WI38 (cell line): ENCODE data around the gene PIK3C3.

Source experiments
- H3K4me3 ChIP-seq: 2 replicates; pipeline ENCODE4 v1.5.1; 2011; ENCODE audit warnings: low read depth, mild to moderate bottlenecking, control low read depth, low read length
- TF ChIP-seq, protein P1 (sequence below): IDR thresholded peaks from 2 replicates; pipeline ENCODE4 v1.5.1; 2012; ENCODE audit warnings: low read depth, mild to moderate bottlenecking, control low read depth, low read length

Gene PIK3C3

GRCh38 chr18:41923446-41923845 is 31.6 kb upstream of the PIK3C3 start:
- no peak overlapping the region for H3K4me3 ChIP-seq
- TF ChIP-seq, protein P1, sequence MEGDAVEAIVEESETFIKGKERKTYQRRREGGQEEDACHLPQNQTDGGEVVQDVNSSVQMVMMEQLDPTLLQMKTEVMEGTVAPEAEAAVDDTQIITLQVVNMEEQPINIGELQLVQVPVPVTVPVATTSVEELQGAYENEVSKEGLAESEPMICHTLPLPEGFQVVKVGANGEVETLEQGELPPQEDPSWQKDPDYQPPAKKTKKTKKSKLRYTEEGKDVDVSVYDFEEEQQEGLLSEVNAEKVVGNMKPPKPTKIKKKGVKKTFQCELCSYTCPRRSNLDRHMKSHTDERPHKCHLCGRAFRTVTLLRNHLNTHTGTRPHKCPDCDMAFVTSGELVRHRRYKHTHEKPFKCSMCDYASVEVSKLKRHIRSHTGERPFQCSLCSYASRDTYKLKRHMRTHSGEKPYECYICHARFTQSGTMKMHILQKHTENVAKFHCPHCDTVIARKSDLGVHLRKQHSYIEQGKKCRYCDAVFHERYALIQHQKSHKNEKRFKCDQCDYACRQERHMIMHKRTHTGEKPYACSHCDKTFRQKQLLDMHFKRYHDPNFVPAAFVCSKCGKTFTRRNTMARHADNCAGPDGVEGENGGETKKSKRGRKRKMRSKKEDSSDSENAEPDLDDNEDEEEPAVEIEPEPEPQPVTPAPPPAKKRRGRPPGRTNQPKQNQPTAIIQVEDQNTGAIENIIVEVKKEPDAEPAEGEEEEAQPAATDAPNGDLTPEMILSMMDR: no peak

GRCh38 chr18:41928581-41928980 is 26.5 kb upstream of the PIK3C3 start:
- no peak overlapping the region for H3K4me3 ChIP-seq
- TF ChIP-seq, protein P1: no peak

- TF ChIP-seq, protein P1: no peak
- no peak overlapping the region for H3K4me3 ChIP-seq
These were observed 22.1 kb upstream of the PIK3C3 start for GRCh38 chr18:41932899-41933298.

DNA sequence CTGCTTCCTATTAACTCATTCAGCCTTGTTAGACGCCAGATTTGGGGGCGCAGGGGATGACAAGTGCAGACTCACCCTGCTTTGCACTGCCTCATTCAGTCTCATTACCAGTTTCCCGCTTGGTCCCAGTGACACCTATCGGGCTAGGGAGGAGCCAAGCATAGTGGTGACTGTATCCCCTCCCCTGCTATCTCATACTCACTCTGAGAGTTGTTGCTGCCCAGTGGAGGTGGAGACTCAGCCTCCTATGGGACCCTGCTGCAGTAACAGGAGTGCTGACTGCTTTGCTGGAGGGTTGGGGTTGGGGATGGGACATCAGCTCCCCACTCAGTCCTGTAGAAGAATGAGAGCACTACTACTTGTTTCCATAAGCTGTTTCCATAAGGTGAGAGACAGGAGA is 21.3 kb upstream of the PIK3C3 start:
- TF ChIP-seq, protein P1: no peak
- H3K4me3 ChIP-seq: no peak overlapping the region

DNA sequence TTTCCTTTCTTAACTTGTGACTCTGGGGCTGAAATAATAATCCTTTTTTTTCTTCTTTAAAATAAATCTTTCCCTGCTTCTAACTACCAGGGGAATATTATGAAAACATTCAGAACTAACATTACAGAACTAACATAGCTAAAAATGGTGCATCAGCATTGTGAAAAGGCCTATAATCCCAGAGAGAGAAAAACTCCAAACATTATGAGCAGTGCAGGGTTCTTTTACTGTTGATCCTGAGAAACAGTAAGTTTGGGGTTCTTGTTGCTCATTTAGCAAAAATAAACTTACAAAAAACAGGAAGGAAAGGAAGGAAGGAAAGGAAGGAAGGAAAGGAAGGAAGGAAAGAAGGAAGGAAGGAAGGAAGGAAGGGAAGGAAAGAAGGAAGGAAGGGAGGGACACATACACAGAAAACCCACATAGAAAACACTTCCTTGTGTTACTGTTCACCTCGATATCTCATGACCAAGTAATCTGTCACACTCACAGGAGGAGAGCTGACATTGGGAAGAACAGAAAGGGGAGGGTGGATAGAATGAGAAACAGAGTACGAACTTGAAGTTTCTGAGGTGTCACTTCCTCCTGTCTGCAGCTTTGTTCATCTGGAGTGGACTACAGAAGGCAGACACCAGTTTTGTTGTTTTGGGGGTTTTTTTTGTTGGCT is 18.4 kb upstream of the PIK3C3 start:
- no peak overlapping the region for H3K4me3 ChIP-seq
- TF ChIP-seq, protein P1: no peak

DNA sequence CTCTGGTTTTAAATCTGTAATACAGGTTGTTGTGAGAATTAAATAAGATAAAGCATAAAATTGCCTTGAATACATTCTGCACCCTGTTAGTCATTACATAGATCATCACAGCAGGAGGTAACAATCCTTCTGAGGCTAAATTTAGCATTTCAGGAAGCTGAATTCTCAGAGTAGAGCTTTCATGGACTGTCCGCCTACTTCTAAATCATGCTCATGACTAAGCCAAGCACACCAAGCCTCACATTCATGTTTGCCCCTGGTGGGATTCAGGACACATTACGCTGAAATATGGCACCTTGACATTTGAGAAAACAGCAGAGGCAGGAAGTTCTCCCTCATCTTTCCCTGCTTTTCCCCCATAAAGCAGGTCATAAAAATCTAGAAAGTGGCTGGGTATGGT is 16.6 kb upstream of the PIK3C3 start:
- H3K4me3 ChIP-seq: no peak overlapping the region
- TF ChIP-seq, protein P1: no peak

DNA sequence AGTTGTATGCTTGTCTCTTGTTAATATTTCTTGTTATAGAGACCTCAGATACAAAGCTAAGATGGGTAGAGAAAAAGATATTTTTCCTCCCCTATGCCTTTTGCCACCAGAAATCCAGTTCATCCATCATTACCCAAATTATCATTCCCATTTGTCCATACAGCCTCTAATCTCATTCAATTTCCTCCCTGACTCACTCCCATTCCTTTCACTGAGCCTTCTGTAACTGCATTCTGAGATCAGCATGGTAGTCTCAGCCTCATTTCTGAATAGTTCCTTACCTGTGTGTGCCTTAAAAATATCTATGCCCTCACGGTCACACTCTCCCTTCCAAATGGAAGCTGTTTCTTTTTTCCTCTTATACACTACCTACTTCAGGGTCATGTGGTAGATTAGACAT is 15.7 kb upstream of the PIK3C3 start:
- TF ChIP-seq, protein P1: no peak
- no peak overlapping the region for H3K4me3 ChIP-seq
